Neural cell (in vitro differentiated cells): Measurements from ENCODE around the gene KRTAP19-6.

ENCODE experiments used
- CTCF ChIP-seq: fragments of 450-650 bp; IDR thresholded peaks from 2 replicates; pipeline ENCODE4 v1.5.1; 2014; ENCODE audit warnings: antibody characterized with exemption, mild to moderate bottlenecking, moderate library complexity; ENCODE audit not compliant: poor library complexity, severe bottlenecking
- EP300 ChIP-seq: fragments of 450-650 bp; conservative IDR thresholded peaks from 2 replicates; pipeline ENCODE4 v1.6.1; 2014; ENCODE audit warnings: antibody characterized with exemption, mild to moderate bottlenecking, moderate library complexity; ENCODE audit not compliant: poor library complexity, severe bottlenecking
- POLR2AphosphoS5 ChIP-seq: IDR thresholded peaks from 2 replicates; pipeline ENCODE4 v1.6.1; 2012
- RAD21 ChIP-seq: fragments of 450-650 bp; conservative IDR thresholded peaks from 2 replicates; pipeline ENCODE4 v1.6.1; 2014; ENCODE audit warnings: antibody characterized with exemption, mild to moderate bottlenecking, moderate library complexity
- SMC3 ChIP-seq: fragments of 450-650 bp; conservative IDR thresholded peaks from 2 replicates; pipeline ENCODE4 v1.6.1; 2014; ENCODE audit warnings: antibody characterized with exemption, mild to moderate bottlenecking, moderate library complexity; ENCODE audit not compliant: poor library complexity

DNA sequence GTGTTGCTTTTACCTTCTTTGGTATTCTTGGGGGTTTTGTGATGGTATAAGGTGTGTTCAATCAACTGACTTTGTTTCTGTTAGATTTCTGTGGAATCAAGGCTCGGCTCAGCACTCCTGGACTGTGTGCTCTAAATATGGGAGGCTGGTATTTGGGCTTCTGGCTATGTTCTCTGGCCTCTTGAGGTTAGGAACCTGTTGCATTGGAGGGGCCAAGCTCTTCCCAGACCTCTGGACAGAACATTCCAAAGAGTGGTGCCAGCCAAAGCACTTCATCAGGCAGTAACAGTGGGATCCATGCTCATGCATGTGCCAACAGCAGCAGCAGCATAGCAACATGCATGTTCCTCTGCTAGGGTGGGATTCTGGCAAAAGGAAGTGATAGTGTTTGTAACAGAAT is 11.1 kb upstream of the KRTAP19-6 start:
- no peak for TF ChIP-seq RAD21
- TF ChIP-seq CTCF, result no peak
- no peak for TF ChIP-seq EP300
- TF ChIP-seq POLR2AphosphoS5, result no peak
- no peak for TF ChIP-seq SMC3
